K562 (cell line): Measurements from ENCODE around the gene SLC49A3. TPM values are rescaled to one million over a fixed set of nuclear protein-coding genes. Genes with fewer than 3 reads are reported as not detected.

Experiments used
- ATAC-seq: fragments of 200-7000 bp; cut with Tn5 transposase; 3 replicates; pipeline ENCODE4 v1.9.1; 2020; ENCODE audit warnings: moderate library complexity
- BruUV-seq: library from RNA; stranded (reverse); fragments of 400-500 nt; replicated peaks from 2 replicates; lab custom pipeline; 2021; lab: Mats Ljungman, UMichigan
- CTCF ChIA-PET: fragments of 300-600 bp; formaldehyde crosslinking; extraction: SDS; loops from one replicate; lab custom pipeline; 2021; ENCODE audit warnings: low intra/inter-chr PET ratio; lab: Yijun Ruan, JAX
- POLR2A ChIA-PET: fragments of 300-600, 350-650 bp; sonication (Branson Sonifier 250); formaldehyde crosslinking; extraction: SDS; loops from one replicate; lab custom pipeline; 2021; ENCODE audit warnings: antibody characterized with exemption, inconsistent platforms; lab: Yijun Ruan, JAX
- DNase-seq, 4 experiments: peaks; one replicate each; pipeline versions ENCODE4 v3.0.0 to v3.0.0-alpha.2; 2011 to 2018; ENCODE audit warnings: low spot score in 3 of 4, mixed read lengths in 3 of 4; ENCODE audit errors: extremely low read depth in 1 of 4
- FAIRE-seq: peaks from 2 replicates; lab custom pipeline; 2011; peaks lifted over from hg19 to GRCh38; lab: Jason Lieb, UNC
- H2AFZ ChIP-seq: 2 replicates; pipeline ENCODE4 v1.6.0; 2011; ENCODE audit warnings: low read depth, low read length, control low read depth, inconsistent platforms
- H3K27ac ChIP-seq: fragments of 200-600 bp; 3 replicates; pipeline ENCODE4 v1.8.0; 2011; ENCODE audit warnings: low read depth, mild to moderate bottlenecking, control low read depth, inconsistent platforms, low read length, moderate library complexity, mixed read lengths; ENCODE audit errors: extremely low read depth
- H3K27me3 ChIP-seq, 2 experiments: fragments of 300-600 bp in 1 of 2; 2 replicates in 1 of 2; 3 replicates in 1 of 2; pipeline versions ENCODE4 v1.6.0 to v1.8.0; 2011; ENCODE audit warnings: inconsistent platforms in 2 of 2, low read length in 2 of 2, mild to moderate bottlenecking in 1 of 2, mixed read lengths in 1 of 2, moderate library complexity in 1 of 2; ENCODE audit not compliant: control insufficient read depth in 2 of 2, insufficient read depth in 2 of 2
- H3K36me3 ChIP-seq: fragments of 300-600 bp; 3 replicates; pipeline ENCODE4 v1.8.0; 2011; ENCODE audit warnings: mild to moderate bottlenecking, low read length, inconsistent platforms; ENCODE audit not compliant: control insufficient read depth, insufficient read depth
- H3K4me1 ChIP-seq, 2 experiments: fragments of 200-600 bp in 1 of 2; replicated peaks in 1 of 2; 2 replicates in 1 of 2; 3 replicates in 1 of 2; pipeline versions ENCODE4 v1.5.1 to v1.8.0; 2011; ENCODE audit warnings: inconsistent platforms in 2 of 2, low read length in 2 of 2, mild to moderate bottlenecking in 1 of 2, mixed read lengths in 1 of 2, moderate library complexity in 1 of 2; ENCODE audit not compliant: control insufficient read depth in 2 of 2, insufficient read depth in 2 of 2
- H3K4me2 ChIP-seq: 2 replicates; pipeline ENCODE4 v1.6.1; 2011; ENCODE audit warnings: low read length, control low read depth, inconsistent platforms, mixed read lengths; ENCODE audit not compliant: insufficient read depth
- H3K4me3 ChIP-seq: fragments of 200-600 bp; sonication (generic), shearing (Covaris generic); 2 replicates; pipeline ENCODE4 v1.5.1; 2016; ENCODE audit warnings: control low read depth, inconsistent platforms
- H3K79me2 ChIP-seq: fragments of 200-600 bp; 3 replicates; pipeline ENCODE4 v1.8.0; 2011; ENCODE audit warnings: low read length, inconsistent platforms; ENCODE audit not compliant: control insufficient read depth, insufficient read depth
- H3K9ac ChIP-seq, 2 experiments: 2 replicates each; pipeline versions ENCODE4 v1.6.0 to v1.6.1; 2011; ENCODE audit warnings: low read depth in 2 of 2, low read length in 2 of 2, control low read depth in 1 of 2, inconsistent platforms in 1 of 2, mild to moderate bottlenecking in 1 of 2, mixed read lengths in 1 of 2; ENCODE audit not compliant: insufficient read depth in 1 of 2
- H3K9me1 ChIP-seq: one replicate; pipeline ENCODE4 v1.6.0; 2011; ENCODE audit warnings: inconsistent platforms, mild to moderate bottlenecking, low read length, moderate library complexity; ENCODE audit not compliant: control insufficient read depth, insufficient read depth
- H3K9me3 ChIP-seq: replicated peaks from 2 replicates; pipeline ENCODE4 v1.5.1; 2011; ENCODE audit warnings: low read depth, low read length, inconsistent platforms; ENCODE audit not compliant: control insufficient read depth, insufficient read depth
- H4K20me1 ChIP-seq: replicated peaks from 2 replicates; pipeline ENCODE4 v1.6.1; 2011; ENCODE audit warnings: low read length, inconsistent platforms, mixed read lengths; ENCODE audit not compliant: control insufficient read depth, insufficient read depth
- HSF4 ChIP-seq: fragments of 250-450 bp; sonication (Bioruptor Pico); IDR thresholded peaks from 2 replicates; pipeline ENCODE4 v2.1.2; 2022; ENCODE audit warnings: mild to moderate bottlenecking, moderate library complexity, borderline replicate concordance
- MEF2A ChIP-seq: IDR thresholded peaks from 2 replicates; pipeline ENCODE4 v1.6.1; 2011; ENCODE audit warnings: low read depth, mild to moderate bottlenecking, low read length, moderate library complexity; ENCODE audit not compliant: control insufficient read depth
- PHF21A ChIP-seq: fragments of 450-650 bp; IDR thresholded peaks from 2 replicates; pipeline ENCODE4 v1.6.1; 2017; ENCODE audit warnings: low read depth, borderline replicate concordance
- SETDB1 ChIP-seq: IDR thresholded peaks from one replicate; pipeline ENCODE4 v1.6.1; 2012; ENCODE audit warnings: low read length, control low read depth, inconsistent platforms
- SUPT5H ChIP-seq: fragments of 450-650 bp; IDR thresholded peaks from 2 replicates; pipeline ENCODE4 v1.6.1; 2016
- ZBTB17 ChIP-seq: fragments of 450-650 bp; formaldehyde crosslinking; IDR thresholded peaks from 2 replicates; pipeline ENCODE4 v1.4.0; 2020; ENCODE audit warnings: mild to moderate bottlenecking
- ZNF444 ChIP-seq: fragments of 250-450 bp; sonication (Bioruptor Pico); IDR thresholded peaks from 2 replicates; pipeline ENCODE4 v1.4.0; 2020; ENCODE audit warnings: mild to moderate bottlenecking, moderate library complexity
- WGBS: fragments of 100-300 bp; shearing (Covaris generic); methylation state at CpG from one replicate; pipeline ENCODE4 v1.1.6; 2016; ENCODE audit warnings: low coverage, mixed read lengths; ENCODE audit not compliant: insufficient coverage; ENCODE audit errors: missing lambda C conversion rate; 5-methylcytosine and 5-hydroxymethylcytosine counted together
- in situ Hi-C: fragments of 300-500 bp; cut with MboI; formaldehyde crosslinking; loops from 4 replicates; pipeline ENCODE4 v1.15.0; 2018; ENCODE audit warnings: inconsistent platforms, mixed read lengths
- intact Hi-C: fragments of 100-400 bp; cut with micrococcal nuclease; formaldehyde crosslinking; loops from 2 replicates; pipeline ENCODE4 v1.14.2; 2022
- polyA plus RNA-seq, 8 experiments: library from polyadenylated mRNA; depleted of rRNA in 4 of 8; stranded (reverse) in 5 of 8; unstranded in 3 of 8; fragments of >200 nt; fragmentation: Nextera tagmentation in 2 of 8; fragmentation: Illumina TruSeq in 1 of 8; extraction: Ambion mirVana in 2 of 8; extraction: Trizol in 1 of 8; gene quantifications; 2 replicates each; pipeline versions ENCODE4 v1.2.1 to v1.2.3, GENCODE V29; 2011 to 2014; ENCODE audit warnings: inconsistent platforms in 1 of 8, missing spikeins in 1 of 8
- total RNA-seq, 7 experiments: library from RNA; depleted of rRNA in 6 of 7; stranded (reverse); fragments of >200 nt in 6 of 7; fragmentation: Illumina TruSeq in 2 of 7; extraction: Trizol in 2 of 7; gene quantifications; 2 replicates each; pipeline versions ENCODE4 v1.2.1 to v1.2.3, GENCODE V29; 2011 to 2021; ENCODE audit warnings: low replicate concordance in 1 of 7
- TF ChIP-seq, protein P1 (sequence below): fragments of 250-450 bp; sonication (Bioruptor Pico); IDR thresholded peaks from 2 replicates; pipeline ENCODE4 v1.5.0; 2020; ENCODE audit warnings: mild to moderate bottlenecking, borderline replicate concordance
- TF ChIP-seq, protein P2 (sequence below): fragments of 450-650 bp; IDR thresholded peaks from 2 replicates; pipeline ENCODE4 v1.7.1; 2018; ENCODE audit warnings: mild to moderate bottlenecking, low read depth; ENCODE audit not compliant: partially characterized antibody

Gene SLC49A3
- total and polyA plus RNA-seq, 9 of the 15 experiments (the other 6 are each of a cell fraction or from before 2014, with no cell fraction given), result 0.24 to 0.41 TPM; not detected in 7

DNA sequence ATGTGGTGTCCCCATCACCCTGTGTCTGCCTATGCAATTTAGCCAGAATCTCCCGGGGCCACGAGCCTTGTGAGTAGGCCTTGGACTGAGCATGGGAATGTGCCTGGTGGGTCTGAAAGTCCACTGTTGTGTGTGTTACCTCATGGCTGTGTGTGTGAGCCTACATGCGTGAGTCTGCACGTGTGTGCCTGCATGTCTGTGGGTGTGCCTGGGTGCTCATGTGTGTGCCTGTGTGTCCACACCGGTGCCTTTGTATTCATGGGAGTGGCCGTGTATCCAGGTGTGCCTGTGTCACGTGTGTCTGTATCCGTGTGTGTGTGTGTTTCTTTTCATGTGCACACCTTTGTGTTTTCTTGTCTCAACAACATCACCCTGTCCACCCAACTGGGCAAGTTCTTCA lies 29.1 kb downstream of the SLC49A3 start:
- Histone ChIP-seq H3K9me3 (peaks cover 3% of the 10 kb centered on the region; the same call in 1 of the 2 replicates), H3K27me3 (peaks cover 15 to 44% of the 10 kb centered on the region in 2 experiments; a peak in 3 of 5 replicates), H3K4me3 (no peak overlapping the region), H4K20me1 (no peaks in the 10 kb centered on the region), H3K4me1 (peaks cover 0 to 54% of the 10 kb centered on the region in 2 experiments; a peak in 2 of 5 replicates), H3K4me2 (no peak overlapping the region), H3K9ac (no peak overlapping the region), H2AFZ (no peak overlapping the region), H3K79me2 (no peaks in the 10 kb centered on the region), H3K27ac (no peak overlapping the region), H3K9me1 (no peaks in the 10 kb centered on the region), H3K36me3 (no peaks in the 10 kb centered on the region)
- in situ Hi-C loops, result no loop called here
- CTCF ChIA-PET, result no interaction called here
- intact Hi-C loops, result no loop called here
- BruUV-seq, result no TSS peak
- 0% methylated on average over 8 of the region's 8 CpGs for WGBS
- TF ChIP-seq MEF2A, result no peak
- TF ChIP-seq PHF21A, result no peak
- no peak for TF ChIP-seq ZNF444 (CRISPR knock-in tag)
- TF ChIP-seq ZBTB17 (CRISPR knock-in tag), result no peak
- TF ChIP-seq, protein P1, sequence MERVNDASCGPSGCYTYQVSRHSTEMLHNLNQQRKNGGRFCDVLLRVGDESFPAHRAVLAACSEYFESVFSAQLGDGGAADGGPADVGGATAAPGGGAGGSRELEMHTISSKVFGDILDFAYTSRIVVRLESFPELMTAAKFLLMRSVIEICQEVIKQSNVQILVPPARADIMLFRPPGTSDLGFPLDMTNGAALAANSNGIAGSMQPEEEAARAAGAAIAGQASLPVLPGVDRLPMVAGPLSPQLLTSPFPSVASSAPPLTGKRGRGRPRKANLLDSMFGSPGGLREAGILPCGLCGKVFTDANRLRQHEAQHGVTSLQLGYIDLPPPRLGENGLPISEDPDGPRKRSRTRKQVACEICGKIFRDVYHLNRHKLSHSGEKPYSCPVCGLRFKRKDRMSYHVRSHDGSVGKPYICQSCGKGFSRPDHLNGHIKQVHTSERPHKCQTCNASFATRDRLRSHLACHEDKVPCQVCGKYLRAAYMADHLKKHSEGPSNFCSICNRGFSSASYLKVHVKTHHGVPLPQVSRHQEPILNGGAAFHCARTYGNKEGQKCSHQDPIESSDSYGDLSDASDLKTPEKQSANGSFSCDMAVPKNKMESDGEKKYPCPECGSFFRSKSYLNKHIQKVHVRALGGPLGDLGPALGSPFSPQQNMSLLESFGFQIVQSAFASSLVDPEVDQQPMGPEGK, result no peak
- TF ChIP-seq HSF4, result no peak
- no peak for TF ChIP-seq SUPT5H
- TF ChIP-seq SETDB1, result no peak
- TF ChIP-seq, protein P2, sequence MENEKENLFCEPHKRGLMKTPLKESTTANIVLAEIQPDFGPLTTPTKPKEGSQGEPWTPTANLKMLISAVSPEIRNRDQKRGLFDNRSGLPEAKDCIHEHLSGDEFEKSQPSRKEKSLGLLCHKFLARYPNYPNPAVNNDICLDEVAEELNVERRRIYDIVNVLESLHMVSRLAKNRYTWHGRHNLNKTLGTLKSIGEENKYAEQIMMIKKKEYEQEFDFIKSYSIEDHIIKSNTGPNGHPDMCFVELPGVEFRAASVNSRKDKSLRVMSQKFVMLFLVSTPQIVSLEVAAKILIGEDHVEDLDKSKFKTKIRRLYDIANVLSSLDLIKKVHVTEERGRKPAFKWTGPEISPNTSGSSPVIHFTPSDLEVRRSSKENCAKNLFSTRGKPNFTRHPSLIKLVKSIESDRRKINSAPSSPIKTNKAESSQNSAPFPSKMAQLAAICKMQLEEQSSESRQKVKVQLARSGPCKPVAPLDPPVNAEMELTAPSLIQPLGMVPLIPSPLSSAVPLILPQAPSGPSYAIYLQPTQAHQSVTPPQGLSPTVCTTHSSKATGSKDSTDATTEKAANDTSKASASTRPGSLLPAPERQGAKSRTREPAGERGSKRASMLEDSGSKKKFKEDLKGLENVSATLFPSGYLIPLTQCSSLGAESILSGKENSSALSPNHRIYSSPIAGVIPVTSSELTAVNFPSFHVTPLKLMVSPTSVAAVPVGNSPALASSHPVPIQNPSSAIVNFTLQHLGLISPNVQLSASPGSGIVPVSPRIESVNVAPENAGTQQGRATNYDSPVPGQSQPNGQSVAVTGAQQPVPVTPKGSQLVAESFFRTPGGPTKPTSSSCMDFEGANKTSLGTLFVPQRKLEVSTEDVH, result no peak
- FAIRE-seq (no peak), ATAC-seq (no peak), DNase-seq (no peak)
- POLR2A ChIA-PET, result no interaction called here
